ENCODE data around the gene VGF.
"Not testable (repeated sequence)": the region's sequence is repeated elsewhere in the genome, so short reads cannot be mapped to it uniquely, and the experiment has no call there.

Gene VGF

GRCh38 chr7:101133621-101134398 lies 31.6 kb downstream of the VGF start:
- DNase-seq, result no peak

- DNase-seq, result not testable (repeated sequence)
These were observed 32.5 kb downstream of the VGF start for GRCh38 chr7:101132626-101133600.

- no peak for DNase-seq
These were observed 35.7 kb downstream of the VGF start for GRCh38 chr7:101129603-101130117.

- no peak for DNase-seq
These were observed 37.1 kb downstream of the VGF start for GRCh38 chr7:101128040-101128834.

- no peak for DNase-seq
These were observed 37.8 kb downstream of the VGF start for GRCh38 chr7:101127460-101128039.

GRCh38 chr7:101126651-101127459 lies 38.5 kb downstream of the VGF start, which contains the start of gene SERPINE1:
TSS of gene SERPINE1 (plus strand) at chr7:101127104. CDS start at chr7:101128394, 1,290 bp downstream.
- DNase-seq, result no peak

GRCh38 chr7:101125989-101126650 lies 39.2 kb downstream of the VGF start:
- DNase-seq, result no peak

GRCh38 chr7:101124376-101125056 lies 40.9 kb downstream of the VGF start:
- DNase-seq, result no peak

GRCh38 chr7:101123703-101124068 lies 41.7 kb downstream of the VGF start:
- no peak for DNase-seq

GRCh38 chr7:101122933-101123702 lies 42.3 kb downstream of the VGF start:
- no peak for DNase-seq

GRCh38 chr7:101121991-101122932 lies 43.1 kb downstream of the VGF start:
- no peak for DNase-seq

- DNase-seq, result not testable (repeated sequence)
These were observed 43.8 kb downstream of the VGF start for GRCh38 chr7:101121631-101121990.

- no peak for DNase-seq
These were observed 45.1 kb downstream of the VGF start for GRCh38 chr7:101120315-101120714.

- DNase-seq, result no peak
These were observed 45.5 kb downstream of the VGF start for GRCh38 chr7:101119876-101120275.

GRCh38 chr7:101118856-101119255 lies 46.5 kb downstream of the VGF start:
- DNase-seq, result no peak

- no peak for DNase-seq
These were observed 48.5 kb downstream of the VGF start for GRCh38 chr7:101116898-101117297.

- no peak for DNase-seq
These were observed 50.2 kb downstream of the VGF start for GRCh38 chr7:101115215-101115614.

GRCh38 chr7:101114492-101114891 lies 50.9 kb downstream of the VGF start:
- no peak for DNase-seq

Data from NCI-H1694 (cell line).